Measurements from ENCODE around the gene NCOA4. TPM values are rescaled to one million over a fixed set of nuclear protein-coding genes. Genes with fewer than 3 reads are reported as not detected.
A peak's percentile ranks its signal among the peaks of the same experiment; 100 is the strongest.
"Not testable (repeated sequence)": the region's sequence is repeated elsewhere in the genome, so short reads cannot be mapped to it uniquely, and the experiment has no call there.

Gene NCOA4
- polyA plus RNA-seq, 1 experiment: 108 TPM

DNA sequence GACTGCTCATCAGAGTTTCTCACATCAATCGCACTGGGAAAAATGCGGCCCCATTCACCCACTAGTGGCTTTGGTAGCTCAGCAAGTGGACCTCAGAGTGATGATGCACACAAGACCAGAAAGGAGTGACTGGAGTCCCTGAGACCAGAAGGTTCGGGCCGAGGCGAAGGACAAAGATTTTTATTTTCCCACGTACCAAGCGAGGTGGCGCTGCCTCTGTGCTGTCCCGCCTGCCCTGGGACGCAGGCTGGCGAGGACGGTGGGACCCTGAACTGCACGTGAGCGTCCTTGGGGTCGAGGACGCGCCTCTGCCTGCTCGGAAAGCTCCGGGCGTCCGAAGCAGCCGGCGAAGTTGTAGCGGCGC is 58.7 kb downstream of the NCOA4 start:
- DNase-seq (ENCODE audit: low read depth); H3K36me3 ChIP-seq (ENCODE audit: control insufficient read depth, insufficient read depth, low read length); CTCF ChIA-PET; POLR2A ChIA-PET; H3K27me3 ChIP-seq (ENCODE audit: control insufficient read depth, insufficient read depth, low read length): not testable (repeated sequence)
- peak overlapping the region; percentile 71 for H3K4me3 ChIP-seq (ENCODE audit: low read depth, low read length)

DNA sequence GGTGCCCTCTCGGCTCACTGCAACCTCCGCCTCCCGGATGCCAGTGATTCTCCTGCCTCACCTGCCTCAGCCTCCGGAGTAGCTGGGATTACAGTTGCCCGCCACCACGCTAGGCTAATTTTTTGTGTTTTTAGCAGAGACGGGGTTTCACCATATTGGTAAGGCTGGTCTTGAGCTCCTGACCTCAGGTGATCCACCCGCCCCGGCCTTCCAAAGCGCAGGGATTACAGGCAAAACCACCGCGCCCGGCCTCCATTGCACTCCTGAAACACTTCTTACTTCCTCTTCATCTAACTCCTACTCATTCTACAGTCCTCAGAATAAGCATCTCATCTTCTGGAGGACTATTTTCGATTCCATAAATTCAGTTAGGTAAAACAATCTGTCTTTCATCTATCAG is 59.4 kb downstream of the NCOA4 start:
- H3K36me3 ChIP-seq (ENCODE audit: control insufficient read depth, insufficient read depth, low read length); DNase-seq (ENCODE audit: low read depth); H3K27me3 ChIP-seq (ENCODE audit: control insufficient read depth, insufficient read depth, low read length); POLR2A ChIA-PET; CTCF ChIA-PET: not testable (repeated sequence)
- H3K4me3 ChIP-seq (ENCODE audit: low read depth, low read length): peak overlapping the region; percentile 71

GRCh38 chr10:45962686-45963452 is 67.6 kb downstream of the NCOA4 start:
- DNase-seq (ENCODE audit: low read depth); H3K36me3 ChIP-seq (ENCODE audit: control insufficient read depth, insufficient read depth, low read length); CTCF ChIA-PET; H3K4me3 ChIP-seq (ENCODE audit: low read depth, low read length); H3K27me3 ChIP-seq (ENCODE audit: control insufficient read depth, insufficient read depth, low read length); POLR2A ChIA-PET: not testable (repeated sequence)

GRCh38 chr10:45957928-45958327 is 72.5 kb downstream of the NCOA4 start:
- H3K27me3 ChIP-seq (ENCODE audit: control insufficient read depth, insufficient read depth, low read length); DNase-seq (ENCODE audit: low read depth); CTCF ChIA-PET; POLR2A ChIA-PET; H3K36me3 ChIP-seq (ENCODE audit: control insufficient read depth, insufficient read depth, low read length); H3K4me3 ChIP-seq (ENCODE audit: low read depth, low read length): not testable (repeated sequence)

GRCh38 chr10:45956634-45957033 is 73.8 kb downstream of the NCOA4 start:
- POLR2A ChIA-PET; H3K27me3 ChIP-seq (ENCODE audit: control insufficient read depth, insufficient read depth, low read length); DNase-seq (ENCODE audit: low read depth); H3K36me3 ChIP-seq (ENCODE audit: control insufficient read depth, insufficient read depth, low read length); CTCF ChIA-PET; H3K4me3 ChIP-seq (ENCODE audit: low read depth, low read length): not testable (repeated sequence)

Small RNA genes lying within 50 kb of the gene (small RNA-seq; reads per million reads assigned to genes)
- gene SNORA74C-1 (ENCODE audit: insufficient read length, low read depth, low replicate concordance): not detected

Other genes with a start within 250 kb of the NCOA4 start
- gene AGAP4, start 183.1 kb downstream of the NCOA4 start, polyA plus RNA-seq (2011; rRNA removed): 6.6 and 7.2 TPM in 2 replicates
- 52.5 and 107 TPM in 2 replicates for gene TIMM23, start 58.1 kb downstream of the NCOA4 start, polyA plus RNA-seq (2011; rRNA removed)
- gene MSMB, start 15.6 kb upstream of the NCOA4 start, polyA plus RNA-seq (2011; rRNA removed): not detected in 2 replicates

All from BJ (cell line).